HG02852 (cell line): Measurements from ENCODE around the gene CTDSPL.

Experiments used
- ATAC-seq: cut with Tn5 transposase; IDR thresholded peaks from one replicate; pipeline ENCODE4 v1.9.1; 2021; ENCODE audit warnings: mild to moderate bottlenecking, moderate library complexity; ENCODE audit not compliant: unreplicated experiment

CTDSPL gene

DNA sequence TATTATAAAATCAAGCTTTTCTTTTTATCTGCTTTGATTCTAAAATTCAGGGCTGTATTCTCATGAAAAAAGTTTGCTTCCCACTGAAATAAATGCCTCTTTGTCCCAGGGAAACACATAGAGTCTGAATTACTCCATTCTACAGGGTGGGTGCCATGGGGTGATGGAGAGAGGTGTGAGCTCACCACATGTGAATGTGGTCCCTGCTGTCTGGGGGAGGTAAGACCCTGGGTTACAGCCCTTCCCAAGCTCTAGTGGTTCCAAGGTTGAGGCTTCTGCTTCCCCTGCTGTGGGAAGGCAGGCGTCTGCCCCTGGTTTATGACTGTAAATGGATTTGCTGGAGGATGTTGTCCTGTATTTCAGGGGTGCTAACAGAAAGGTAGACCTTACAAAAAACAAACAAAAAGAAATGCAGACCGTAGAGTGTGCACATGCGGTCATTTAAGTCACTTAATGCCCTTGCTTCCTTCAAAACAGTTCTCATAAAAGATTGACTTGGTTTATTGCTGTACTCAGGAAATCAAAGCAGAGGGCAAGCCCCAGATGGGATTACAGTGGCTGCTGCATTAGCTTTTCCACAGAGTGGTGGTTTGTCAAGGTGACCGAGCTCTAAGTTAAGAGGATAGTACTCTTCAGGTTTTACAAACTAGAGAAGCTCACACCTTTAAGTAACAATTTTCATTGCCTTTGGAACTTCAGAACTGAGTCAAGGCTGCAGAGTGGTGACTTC, 49.2 kb downstream of the CTDSPL start:
- no peak for ATAC-seq

DNA sequence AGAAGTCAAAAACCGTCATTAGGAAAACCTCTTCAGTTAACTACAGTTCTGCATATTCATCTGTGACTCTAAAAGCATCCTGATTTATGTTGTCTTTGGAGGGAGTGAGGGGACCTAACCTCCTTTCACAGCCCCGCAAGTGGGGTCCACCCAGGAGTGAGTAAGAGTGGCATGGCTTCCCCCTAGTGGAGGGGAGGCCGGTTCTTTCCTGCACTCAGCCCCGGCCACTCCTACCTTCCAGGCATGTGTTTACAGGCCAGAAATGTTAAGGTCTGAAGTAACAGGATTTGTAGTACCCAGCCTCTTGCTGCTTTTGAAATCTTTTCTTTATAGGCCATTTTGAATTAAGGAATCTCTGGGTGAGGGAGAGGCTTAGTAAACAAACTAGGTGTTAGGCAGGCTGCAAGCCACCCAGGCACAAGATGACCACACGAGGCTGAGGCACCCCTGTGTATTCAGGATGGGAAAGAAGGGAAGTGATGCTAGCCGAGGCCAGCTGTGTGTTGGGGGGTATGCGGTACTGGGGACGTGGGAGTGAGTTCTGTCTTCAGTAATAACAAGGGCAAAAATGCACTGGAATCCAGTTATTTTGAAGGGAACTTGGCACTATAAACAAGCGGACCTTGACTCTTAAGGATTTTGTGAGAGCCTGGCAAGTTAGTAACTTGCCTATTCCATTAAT, 50.5 kb downstream of the CTDSPL start:
- no peak for ATAC-seq

DNA sequence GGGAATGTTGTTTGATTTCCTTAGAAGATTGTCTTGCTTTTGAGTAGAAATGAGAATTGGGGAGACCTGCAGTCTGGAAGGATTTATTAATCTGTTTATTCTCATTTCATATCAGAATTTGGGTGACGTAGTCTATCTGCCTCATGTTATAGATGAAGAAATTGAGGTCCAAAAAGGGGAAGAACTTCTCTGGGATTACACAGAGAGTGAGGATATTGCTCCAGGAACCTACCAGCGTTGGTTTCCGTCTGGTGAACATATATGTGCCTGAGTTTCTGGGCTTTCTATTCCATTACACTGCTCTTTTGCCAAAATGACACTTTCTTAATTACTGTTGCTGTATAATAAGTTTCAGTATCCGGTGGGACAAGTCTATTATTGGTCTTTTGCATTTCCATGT, 51.8 kb downstream of the CTDSPL start:
- ATAC-seq, result no peak

DNA sequence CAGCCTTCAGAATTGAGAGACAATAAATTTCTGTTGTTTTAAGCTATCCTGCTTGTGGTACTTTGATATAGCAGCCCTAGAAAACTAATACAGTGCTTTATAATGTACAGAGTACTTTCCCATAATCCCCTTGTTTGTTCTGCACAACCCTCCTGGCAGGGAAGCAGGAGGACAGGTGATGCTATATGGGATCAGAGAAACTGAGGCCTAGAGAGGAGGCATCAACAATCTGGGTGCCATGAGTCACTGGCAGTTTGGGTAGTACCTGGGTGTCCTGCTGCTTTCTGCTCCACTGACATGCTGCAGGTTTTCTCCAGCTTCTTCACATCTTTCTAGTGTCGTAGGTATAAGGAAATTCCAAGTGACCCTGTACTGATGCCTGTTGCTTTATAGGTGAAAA, 55.0 kb downstream of the CTDSPL start:
- ATAC-seq, result no peak

DNA sequence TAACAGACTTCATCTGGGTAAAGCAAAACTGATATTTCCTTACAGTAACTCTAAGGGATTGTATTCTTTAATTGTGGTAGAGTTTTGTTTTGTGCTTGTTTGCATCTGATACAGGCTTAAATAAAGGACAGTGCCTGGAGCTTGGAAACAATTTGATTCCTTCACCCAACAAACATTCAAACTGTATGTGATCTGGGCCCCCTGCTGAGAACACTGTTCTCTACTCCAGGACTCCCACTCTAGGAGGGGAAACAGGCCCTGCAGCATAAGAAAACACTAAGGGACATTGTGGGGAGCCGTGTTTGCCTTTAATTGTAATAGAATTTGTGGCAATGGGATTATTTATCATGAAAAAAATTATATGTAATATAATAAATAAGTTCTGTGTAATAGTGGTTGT, 56.9 kb downstream of the CTDSPL start:
- ATAC-seq, result no peak

DNA sequence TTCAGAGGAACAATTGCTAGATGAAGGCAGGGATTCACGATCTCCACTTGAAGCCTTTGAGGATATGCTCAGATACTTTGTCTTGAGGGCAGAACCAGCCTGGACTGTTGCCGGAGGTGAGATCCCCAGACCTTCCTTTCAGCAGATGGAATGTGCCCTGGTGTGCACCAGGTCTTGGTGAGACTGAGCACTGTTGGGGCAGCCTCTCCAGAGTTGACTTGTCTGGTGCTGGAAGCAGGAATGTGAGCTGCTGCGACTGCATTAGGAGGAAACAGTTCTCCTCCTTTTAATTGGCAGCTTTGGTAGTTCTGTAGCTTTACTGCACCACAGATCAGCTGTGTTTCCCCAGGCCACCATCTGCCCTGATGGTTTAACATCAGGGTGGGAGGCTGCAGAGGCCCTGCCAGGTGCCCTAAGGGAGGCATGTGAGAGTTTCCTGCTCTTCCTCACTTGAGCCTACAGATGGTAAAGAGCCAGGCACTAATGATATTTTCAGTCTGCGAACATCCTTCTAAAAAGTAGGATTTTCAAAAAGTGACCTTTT, 58.5 kb downstream of the CTDSPL start:
- ATAC-seq, result no peak

DNA sequence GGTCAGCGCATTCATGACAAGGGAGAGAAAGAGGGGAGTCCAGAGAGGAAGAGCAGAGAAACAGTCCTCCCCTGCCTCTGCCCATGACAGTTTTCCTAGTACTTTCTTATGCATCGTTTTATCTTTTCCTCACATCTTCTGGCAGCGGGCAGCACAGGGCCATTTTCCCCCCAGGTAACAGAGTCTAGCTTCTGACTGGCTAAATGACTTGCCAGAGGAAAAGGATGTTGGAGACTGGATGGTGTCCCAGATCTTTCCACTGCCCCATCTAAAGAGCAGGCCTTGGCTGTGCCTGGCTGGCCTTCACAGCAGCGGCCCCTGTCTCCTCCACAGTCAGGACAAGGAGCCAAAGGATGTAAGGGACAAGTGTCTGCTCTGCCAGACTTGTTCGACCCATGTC, 59.3 kb downstream of the CTDSPL start:
- ATAC-seq, result no peak

DNA sequence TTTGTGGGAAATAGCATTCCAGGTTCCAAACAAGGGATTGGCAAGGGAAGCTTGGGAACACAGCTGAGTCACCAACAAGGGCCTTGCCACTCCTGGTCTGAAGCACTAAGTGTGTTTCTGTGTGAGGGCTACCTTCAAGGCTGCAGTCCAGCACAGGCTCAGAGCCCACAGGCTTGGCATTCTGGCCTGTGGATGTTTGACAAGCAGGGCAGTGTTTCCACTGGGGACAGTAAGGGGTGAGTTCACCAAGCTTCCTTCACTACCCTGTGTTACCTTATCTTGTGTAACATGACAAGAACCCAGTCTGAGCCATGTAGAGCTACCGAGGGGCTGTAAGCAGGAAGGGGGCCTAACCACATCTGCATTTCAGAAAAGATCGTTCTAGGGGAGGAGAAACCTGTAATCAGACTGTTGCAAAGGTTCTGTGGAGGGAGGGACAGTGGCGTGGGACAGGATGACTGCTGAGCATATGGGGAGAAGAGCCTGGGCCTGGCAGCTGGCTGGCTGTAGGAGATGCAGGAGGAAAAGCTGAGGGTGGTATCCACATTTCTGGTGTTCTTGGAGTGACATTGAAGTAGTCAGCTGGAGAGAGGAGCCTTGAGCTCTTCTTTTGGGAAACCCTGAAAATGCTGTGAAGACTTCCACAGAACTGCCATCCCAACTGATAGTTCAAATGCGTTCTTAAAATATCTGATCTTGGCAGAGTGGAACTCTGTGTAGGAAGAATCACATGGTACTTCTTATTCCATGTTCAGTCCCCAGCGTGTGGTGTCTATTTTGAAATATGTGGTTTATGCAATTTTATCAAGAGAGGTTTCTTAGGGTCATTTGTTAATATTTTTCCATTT, 61.3 kb downstream of the CTDSPL start:
- no peak for ATAC-seq

DNA sequence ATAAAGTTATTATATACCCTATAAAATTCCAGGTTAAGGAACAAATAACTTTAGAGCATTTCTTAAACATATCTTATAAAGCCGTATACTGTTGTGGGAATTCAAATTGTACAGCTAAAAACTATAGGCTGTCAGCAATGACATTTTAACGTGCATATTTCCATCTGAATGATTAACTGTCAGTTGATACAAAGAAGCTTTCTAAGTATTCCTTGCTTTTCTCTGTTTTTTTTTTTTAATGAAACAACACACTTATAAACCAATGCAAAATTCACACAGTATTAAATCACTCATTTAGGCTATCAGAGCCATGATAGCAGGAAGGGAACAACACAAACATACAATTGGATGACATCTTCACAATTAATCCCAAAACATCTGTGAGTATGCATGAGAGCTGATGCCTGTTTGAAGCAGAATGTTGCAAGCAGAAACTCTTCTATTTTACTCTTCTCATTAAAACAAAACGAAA, 61.9 kb downstream of the CTDSPL start:
- ATAC-seq, result no peak

DNA sequence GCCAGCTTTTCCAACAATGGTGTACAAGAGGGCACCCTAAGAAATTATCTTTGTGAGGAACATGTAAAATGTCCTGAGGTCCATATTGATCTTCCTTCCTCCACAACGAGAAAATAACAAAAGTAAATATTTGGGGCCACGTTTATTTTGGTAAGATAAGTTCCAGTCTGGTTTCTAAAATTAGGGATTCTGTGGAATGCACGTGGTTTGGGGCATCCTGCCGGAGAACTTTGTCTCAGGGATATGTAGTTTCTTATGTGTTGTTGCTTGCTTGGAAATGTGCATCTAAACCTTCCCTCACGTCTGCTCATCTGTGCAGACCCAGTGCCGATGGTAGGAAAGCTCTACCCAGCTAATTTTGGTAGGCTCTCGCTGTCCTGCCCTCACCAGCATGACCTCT, 62.8 kb downstream of the CTDSPL start:
- ATAC-seq, result no peak

DNA sequence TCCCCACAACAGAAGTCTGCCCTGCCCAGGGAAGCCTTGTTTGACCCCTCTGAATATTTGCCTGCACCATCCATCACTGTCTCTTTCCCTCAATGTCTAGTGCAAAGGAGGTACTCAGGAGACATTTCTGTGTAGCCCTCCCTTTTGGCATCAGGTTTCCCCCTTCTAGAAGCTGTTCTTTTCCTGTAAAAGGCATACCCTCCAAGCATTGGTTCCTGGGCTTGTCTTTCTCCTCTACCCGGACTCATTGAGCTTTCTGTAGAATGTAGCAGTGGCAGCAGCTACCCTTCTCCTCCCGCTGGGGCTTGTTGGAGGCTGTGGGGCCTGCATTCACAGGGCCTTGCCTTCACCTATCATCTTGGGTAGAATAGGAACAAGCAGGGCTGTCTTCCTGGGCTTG, 63.5 kb downstream of the CTDSPL start:
- no peak for ATAC-seq

DNA sequence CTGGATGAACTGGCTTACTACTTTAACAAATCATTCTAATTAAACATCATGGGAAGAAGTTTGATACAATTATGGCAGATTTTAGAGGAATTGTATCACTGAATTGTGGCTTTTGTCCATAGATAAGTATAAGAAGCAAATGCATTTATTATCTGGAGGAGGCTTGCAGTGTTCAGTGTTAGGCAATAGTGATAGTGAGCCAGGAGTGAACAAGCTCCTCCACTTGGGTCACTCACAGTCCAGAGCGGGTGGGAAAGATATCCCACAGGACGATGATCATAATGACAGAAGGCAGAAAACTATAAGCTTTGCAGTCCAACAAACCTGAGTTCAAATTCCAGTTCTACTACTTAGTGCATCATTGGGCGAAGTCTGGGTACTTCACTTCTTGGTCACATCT, 64.9 kb downstream of the CTDSPL start:
- no peak for ATAC-seq

DNA sequence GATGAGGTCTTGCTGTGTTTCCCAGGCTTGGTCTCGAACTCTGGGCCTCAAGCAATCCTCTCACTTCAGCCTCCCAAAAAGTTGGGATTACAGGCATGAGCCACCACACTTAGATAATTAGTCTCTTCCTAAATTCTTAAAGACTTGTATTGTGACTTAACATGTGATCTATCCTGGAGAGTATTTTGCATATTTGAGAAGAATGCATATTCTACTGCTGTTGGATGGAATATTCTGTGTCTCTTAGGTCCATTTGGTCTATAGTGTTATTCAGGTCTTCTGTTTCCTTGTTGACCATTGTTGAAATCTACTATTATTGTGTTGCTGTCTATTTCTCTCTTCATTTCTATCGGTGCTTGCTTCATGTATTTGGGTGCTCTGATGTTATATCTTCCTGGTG, 68.8 kb downstream of the CTDSPL start:
- ATAC-seq, result no peak

DNA sequence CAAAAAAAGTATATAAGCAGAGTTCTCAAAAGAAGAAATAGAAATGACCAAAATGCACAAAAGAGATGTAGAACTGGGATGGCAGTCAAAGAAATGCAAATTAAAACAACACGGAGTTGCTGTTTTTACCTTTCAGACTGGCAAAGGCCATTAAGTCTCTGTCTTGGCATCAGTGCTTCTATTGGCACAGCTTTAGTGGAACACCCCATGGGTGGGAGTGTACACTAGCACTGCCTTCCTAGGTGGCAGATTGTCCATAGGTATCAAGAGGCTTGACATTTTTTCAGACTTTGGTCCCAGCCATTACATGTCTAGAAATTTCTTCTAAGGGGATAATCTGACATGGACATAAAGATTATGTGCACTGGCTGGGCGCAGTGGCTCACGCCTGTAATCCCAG, 70.8 kb downstream of the CTDSPL start:
- ATAC-seq, result no peak

DNA sequence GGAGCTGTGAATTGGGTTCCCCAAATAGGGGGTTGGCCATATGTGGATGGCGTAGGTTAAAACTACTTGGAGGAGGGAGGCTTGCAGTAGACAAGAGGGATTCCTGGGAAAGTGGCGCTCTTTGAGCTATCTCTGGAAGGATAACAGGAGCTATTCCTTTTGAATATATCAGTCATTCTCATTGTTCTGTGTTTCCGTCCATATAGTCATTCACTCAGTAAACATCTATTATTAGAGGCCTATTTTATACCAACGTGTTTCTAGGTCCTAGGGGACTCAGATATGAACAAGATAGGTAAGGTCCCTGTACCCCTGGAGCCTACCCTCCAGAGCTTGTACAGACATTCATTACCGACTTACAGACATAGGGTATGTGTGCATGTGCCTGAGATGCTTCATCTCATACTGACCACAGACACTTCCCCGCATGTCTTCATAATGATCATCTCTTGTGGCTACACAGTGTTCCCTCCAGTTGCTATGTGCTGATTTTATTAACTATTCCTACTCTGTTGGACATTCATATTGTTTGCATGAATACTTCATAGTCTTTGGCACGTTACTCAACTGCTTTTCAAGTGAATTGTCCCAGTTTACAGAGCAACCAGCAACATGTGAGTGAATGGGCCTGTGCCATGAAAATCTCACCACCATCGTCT, 73.1 kb downstream of the CTDSPL start:
- no peak for ATAC-seq

DNA sequence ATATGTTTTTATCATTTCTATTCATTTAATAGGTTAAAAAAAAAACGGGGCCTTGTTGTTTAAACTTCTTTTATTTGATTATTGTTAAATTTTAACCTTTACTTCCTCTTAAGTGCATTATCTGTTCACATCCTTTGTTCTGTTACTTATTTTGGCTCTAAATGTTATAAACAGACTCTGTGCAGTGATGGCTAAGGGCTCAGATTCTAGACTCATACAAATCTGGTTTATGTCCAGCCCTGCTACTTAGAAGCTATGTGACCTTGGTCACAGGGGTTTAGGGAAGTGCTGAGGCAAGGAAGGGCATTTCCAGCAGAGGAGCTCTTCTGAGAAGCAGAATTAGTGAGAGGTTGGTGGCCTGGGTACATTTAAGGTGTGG, 73.6 kb downstream of the CTDSPL start:
- ATAC-seq, result no peak

DNA sequence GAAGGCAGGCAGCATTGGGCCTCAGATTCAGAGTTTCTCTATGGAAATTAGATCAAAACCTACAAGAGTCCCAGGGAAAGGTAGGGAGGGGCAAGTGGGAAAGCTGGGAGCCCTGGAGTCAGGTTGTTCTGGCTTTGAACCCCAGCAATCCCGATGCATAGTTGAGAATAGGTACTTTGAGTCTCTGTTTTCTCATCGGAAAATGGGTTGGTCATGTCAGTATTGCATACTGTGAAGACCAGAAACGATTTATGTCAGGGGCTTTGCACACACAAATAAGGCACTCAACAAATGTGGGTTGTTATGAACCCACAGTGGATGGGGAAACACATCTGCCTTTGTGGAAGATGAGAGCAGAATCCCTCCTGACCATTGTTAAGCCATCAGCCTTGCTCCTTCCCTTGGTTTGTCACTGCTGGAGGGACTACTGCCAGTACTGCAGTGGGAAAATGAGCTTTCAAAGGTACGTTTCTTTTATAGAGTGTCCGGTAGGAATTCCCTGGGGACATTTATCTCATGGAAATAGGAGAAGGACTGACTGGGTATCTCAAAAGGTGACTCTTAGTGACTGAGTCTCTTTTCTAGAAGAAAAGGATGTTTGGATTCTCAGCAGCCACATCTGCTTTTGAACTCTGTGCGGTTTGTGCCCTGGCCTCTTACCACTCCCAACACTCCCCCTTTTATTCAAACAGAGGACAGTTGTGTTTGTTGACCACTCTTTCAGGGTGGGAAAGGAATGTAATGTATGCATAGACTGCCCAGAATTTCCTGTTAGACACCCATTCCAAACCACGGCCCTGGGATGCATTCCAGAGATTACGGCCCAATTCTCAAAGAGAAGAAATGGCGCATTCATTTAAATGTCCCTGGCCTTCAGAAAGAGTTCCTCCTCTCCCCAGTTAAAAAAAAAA, 74.3 kb downstream of the CTDSPL start:
- no peak for ATAC-seq

DNA sequence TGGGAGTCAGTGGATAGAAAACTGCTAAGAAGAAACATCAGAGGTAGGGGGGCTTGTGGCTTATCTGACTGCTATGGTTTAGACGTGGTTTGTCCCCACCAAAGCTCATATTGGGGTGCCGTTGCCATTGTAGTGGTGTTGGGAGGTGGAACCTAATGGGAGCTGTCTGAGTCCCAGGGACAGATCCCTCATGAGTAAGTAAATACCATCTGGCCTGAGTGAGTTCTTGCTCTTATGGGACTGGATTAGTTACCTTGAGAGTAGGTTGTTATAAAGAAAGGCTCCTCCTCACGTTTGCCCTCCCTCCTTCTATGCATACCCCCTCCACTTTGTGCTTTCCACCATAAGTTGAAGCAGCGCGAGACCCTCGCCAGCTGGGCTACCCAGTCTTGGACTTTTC, 75.5 kb downstream of the CTDSPL start:
- no peak for ATAC-seq

DNA sequence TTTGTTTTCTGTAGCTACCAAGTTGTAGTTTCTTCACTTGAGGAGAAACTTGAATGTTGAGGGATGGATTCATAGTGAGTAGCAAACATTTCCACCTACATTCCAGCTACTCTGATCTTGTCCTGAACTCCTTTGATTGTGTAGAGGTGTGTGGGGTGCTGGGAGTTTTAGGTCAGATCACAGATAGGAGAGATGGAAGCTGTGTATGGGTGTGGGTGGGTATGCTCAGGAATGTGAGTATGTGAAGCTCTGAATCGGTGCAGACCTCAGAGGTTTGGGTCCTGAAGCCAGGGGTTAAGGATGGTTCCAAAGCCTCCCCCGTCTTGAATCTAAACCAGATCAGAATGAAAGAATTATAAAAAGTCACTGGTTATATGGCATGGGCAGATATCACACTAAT, 76.3 kb downstream of the CTDSPL start:
- no peak for ATAC-seq
